ENCODE results near the gene SLC24A3.

The SLC24A3 gene

GRCh38 chr20:19466206-19466928, 253.9 kb downstream of the SLC24A3 start:
- no peak for FAIRE-seq

GRCh38 chr20:19473216-19473921, 260.9 kb downstream of the SLC24A3 start:
- no peak for FAIRE-seq

GRCh38 chr20:19473922-19474286, 261.5 kb downstream of the SLC24A3 start:
- no peak for FAIRE-seq

GRCh38 chr20:19478320-19478895, 266.0 kb downstream of the SLC24A3 start:
- FAIRE-seq, result no peak

GRCh38 chr20:19482726-19483125, 270.3 kb downstream of the SLC24A3 start:
- no peak for FAIRE-seq

GRCh38 chr20:19483309-19483708, 270.9 kb downstream of the SLC24A3 start:
- FAIRE-seq, result no peak

GRCh38 chr20:19486446-19486845, 274.0 kb downstream of the SLC24A3 start:
- FAIRE-seq, result no peak

GRCh38 chr20:19487420-19487819, 275.0 kb downstream of the SLC24A3 start:
- no peak for FAIRE-seq

GRCh38 chr20:19491241-19491640, 278.8 kb downstream of the SLC24A3 start:
- no peak for FAIRE-seq

GRCh38 chr20:19492116-19492515, 279.7 kb downstream of the SLC24A3 start:
- no peak for FAIRE-seq

- FAIRE-seq, result no peak
Observed at GRCh38 chr20:19492687-19493336, 280.4 kb downstream of the SLC24A3 start.

- FAIRE-seq, result no peak
Observed at GRCh38 chr20:19493794-19494495, 281.5 kb downstream of the SLC24A3 start.

GRCh38 chr20:19495905-19496703, 283.7 kb downstream of the SLC24A3 start:
- FAIRE-seq, result no peak

- FAIRE-seq, result no peak
Observed at GRCh38 chr20:19497064-19497463, 284.6 kb downstream of the SLC24A3 start.

GRCh38 chr20:19498756-19499155, 286.3 kb downstream of the SLC24A3 start:
- no peak for FAIRE-seq

- no peak for FAIRE-seq
Observed at GRCh38 chr20:19501476-19502115, 289.2 kb downstream of the SLC24A3 start.

- FAIRE-seq, result no peak
Observed at GRCh38 chr20:19502169-19502568, 289.7 kb downstream of the SLC24A3 start.

- no peak for FAIRE-seq
Observed at GRCh38 chr20:19504251-19504650, 291.8 kb downstream of the SLC24A3 start.

GRCh38 chr20:19506021-19506420, 293.6 kb downstream of the SLC24A3 start:
- no peak for FAIRE-seq

- FAIRE-seq, result no peak
Observed at GRCh38 chr20:19508449-19508848, 296.0 kb downstream of the SLC24A3 start.

GRCh38 chr20:19510611-19511010, 298.2 kb downstream of the SLC24A3 start:
- FAIRE-seq, result no peak

Data from endometrium (tissue), 2 donors.